Measurements from ENCODE around the gene RFTN1.
A peak's percentile ranks its signal among the peaks of the same experiment; 100 is the strongest.

RFTN1 gene

GRCh38 chr3:16309558-16309957, 203.9 kb downstream of the RFTN1 start:
- no peak for DNase-seq

- no peak for DNase-seq
Observed at GRCh38 chr3:16308727-16309126, 204.8 kb downstream of the RFTN1 start.

GRCh38 chr3:16307832-16308531, 205.5 kb downstream of the RFTN1 start:
- DNase-seq = no peak

GRCh38 chr3:16305111-16305541, 208.4 kb downstream of the RFTN1 start:
- DNase-seq = no peak

GRCh38 chr3:16304061-16305010, 209.2 kb downstream of the RFTN1 start:
- peak in 3 of 56 donors; percentile 11 to 30 (median 11) for DNase-seq

GRCh38 chr3:16303037-16303575, 210.4 kb downstream of the RFTN1 start:
- DNase-seq = no peak

- no peak for DNase-seq
Observed at GRCh38 chr3:16302082-16302631, 211.3 kb downstream of the RFTN1 start.

GRCh38 chr3:16301507-16301906, 212.0 kb downstream of the RFTN1 start:
- DNase-seq = no peak

GRCh38 chr3:16300881-16301359, 212.6 kb downstream of the RFTN1 start:
- DNase-seq = no peak

- no peak for DNase-seq
Observed at GRCh38 chr3:16300307-16300706, 213.2 kb downstream of the RFTN1 start.

- no peak for DNase-seq
Observed at GRCh38 chr3:16299746-16300145, 213.8 kb downstream of the RFTN1 start.

- DNase-seq = no peak
Observed at GRCh38 chr3:16298891-16299290, 214.6 kb downstream of the RFTN1 start.

GRCh38 chr3:16297997-16298885, 215.3 kb downstream of the RFTN1 start:
- no peak for DNase-seq

GRCh38 chr3:16295298-16295890, 218.1 kb downstream of the RFTN1 start:
- no peak for DNase-seq

- no peak for DNase-seq
Observed at GRCh38 chr3:16294844-16295243, 218.7 kb downstream of the RFTN1 start.

- no peak for DNase-seq
Observed at GRCh38 chr3:16290827-16291196, 222.7 kb downstream of the RFTN1 start.

GRCh38 chr3:16290007-16290826, 223.3 kb downstream of the RFTN1 start:
- peak in 17 of 56 donors; percentile 1 to 73 (median 17) for DNase-seq

GRCh38 chr3:16289144-16289889, 224.2 kb downstream of the RFTN1 start:
- DNase-seq = no peak

- peak in 2 of 56 donors; percentile 8 to 19 for DNase-seq
Observed at GRCh38 chr3:16288664-16289063, 224.8 kb downstream of the RFTN1 start.
